Naive thymus-derived CD8-positive, alpha-beta T cell (primary cell): Measurements from ENCODE around the gene ISG15. TPM values are rescaled to one million over a fixed set of nuclear protein-coding genes. Genes with fewer than 3 reads are reported as not detected.
"Not testable (repeated sequence)": the region's sequence is repeated elsewhere in the genome, so short reads cannot be mapped to it uniquely, and the experiment has no call there.

Experiments used
- ATAC-seq, 2 donors: fragments of 150-1000 bp; cut with Tn5 transposase in 1 of 2; sonication (Bioruptor Pico), chemical (Tn5 transposase) in 1 of 2; 1 replicate in 1 of 2; 2 replicates in 1 of 2; pipeline ENCODE4 v1.10.0; 2021; ENCODE audit warnings: mild to moderate bottlenecking in 2 of 2, moderate library complexity in 2 of 2
- POLR2A ChIA-PET: fragments of 350-600 bp; sonication (Branson Sonifier 250); formaldehyde crosslinking; loops from one replicate; lab custom pipeline; 2021; ENCODE audit warnings: antibody characterized with exemption; lab: Charles Lee
- DNase-seq, 10 donors: peaks; one replicate each; pipeline versions ENCODE4 v3.0.0 to v3.0.0-alpha.2; 2020 to 2022
- H3K27ac Mint-ChIP-seq, 10 donors: one replicate each; pipeline ENCODE4 v1.8.0; 2020 to 2022; ENCODE audit warnings: mild to moderate bottlenecking in 10 of 10, mixed read lengths in 10 of 10, moderate library complexity in 4 of 10, inconsistent platforms in 1 of 10
- H3K27me3 Mint-ChIP-seq, 5 donors: one replicate each; pipeline ENCODE4 v1.8.0; 2021 to 2022; ENCODE audit warnings: mixed read lengths in 5 of 5
- H3K36me3 Mint-ChIP-seq, 3 donors: one replicate each; pipeline ENCODE4 v1.8.0; 2020 to 2022; ENCODE audit warnings: mixed read lengths in 3 of 3, mild to moderate bottlenecking in 2 of 3, inconsistent platforms in 1 of 3
- H3K4me1 Mint-ChIP-seq, 4 donors: one replicate each; pipeline ENCODE4 v1.8.0; 2021 to 2022; ENCODE audit warnings: mixed read lengths in 4 of 4
- H3K4me3 Mint-ChIP-seq, 10 donors: one replicate each; pipeline ENCODE4 v1.8.0; 2020 to 2022; ENCODE audit warnings: mild to moderate bottlenecking in 10 of 10, mixed read lengths in 10 of 10, moderate library complexity in 6 of 10, inconsistent platforms in 1 of 10
- H3K9me3 Mint-ChIP-seq, 9 donors: one replicate each; pipeline ENCODE4 v1.8.0; 2020 to 2022; ENCODE audit warnings: mixed read lengths in 9 of 9, mild to moderate bottlenecking in 3 of 9, inconsistent platforms in 1 of 9, moderate library complexity in 1 of 9
- polyA plus RNA-seq, 3 donors: library from polyadenylated mRNA; unstranded; fragments of 300-500 nt; fragmentation: Illumina TruSeq; gene quantifications; one replicate each; pipeline ENCODE4 v1.2.3, GENCODE V29; 2021
- total RNA-seq, 8 experiments: library from RNA in 2 of 8; stranded (reverse) in 2 of 8; gene quantifications; one replicate each; pipeline ENCODE4 v1.2.3 and lab custom pipeline; 2021 to 2026

The ISG15 gene
- total and polyA plus RNA-seq, 5 experiments from 2014 or later: 30.3 to 220 (median 133) TPM

DNA sequence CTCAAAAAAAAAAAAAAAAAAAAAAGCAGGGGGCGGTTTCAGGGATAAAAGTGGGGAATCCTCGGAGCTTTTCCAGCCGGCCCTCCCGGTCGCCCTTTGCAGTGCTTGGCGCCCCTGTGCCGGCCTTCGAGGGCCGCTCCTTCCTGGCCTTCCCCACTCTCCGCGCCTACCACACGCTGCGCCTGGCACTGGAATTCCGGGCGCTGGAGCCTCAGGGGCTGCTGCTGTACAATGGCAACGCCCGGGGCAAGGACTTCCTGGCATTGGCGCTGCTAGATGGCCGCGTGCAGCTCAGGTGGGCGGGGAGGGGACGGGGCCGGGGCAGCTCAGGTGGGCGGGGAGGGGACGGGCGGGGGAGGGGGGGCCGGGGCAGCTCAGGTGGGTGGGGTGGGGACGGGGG lies 35.5 kb downstream of the ISG15 start:
- Mint-ChIP-seq H3K9me3 (no peaks in the 10 kb centered on the region), H3K4me3 (no peak overlapping the region), H3K27me3 (no peaks in the 10 kb centered on the region), H3K36me3 (peaks cover 0 to 4% (median 0%) of the 10 kb centered on the region in 3 donors), H3K4me1 (peaks cover 0 to 4% (median 0%) of the 10 kb centered on the region in 4 donors), H3K27ac (no peak overlapping the region)
- POLR2A ChIA-PET: no interaction called here
- ATAC-seq: no peak
- no peak for DNase-seq

DNA sequence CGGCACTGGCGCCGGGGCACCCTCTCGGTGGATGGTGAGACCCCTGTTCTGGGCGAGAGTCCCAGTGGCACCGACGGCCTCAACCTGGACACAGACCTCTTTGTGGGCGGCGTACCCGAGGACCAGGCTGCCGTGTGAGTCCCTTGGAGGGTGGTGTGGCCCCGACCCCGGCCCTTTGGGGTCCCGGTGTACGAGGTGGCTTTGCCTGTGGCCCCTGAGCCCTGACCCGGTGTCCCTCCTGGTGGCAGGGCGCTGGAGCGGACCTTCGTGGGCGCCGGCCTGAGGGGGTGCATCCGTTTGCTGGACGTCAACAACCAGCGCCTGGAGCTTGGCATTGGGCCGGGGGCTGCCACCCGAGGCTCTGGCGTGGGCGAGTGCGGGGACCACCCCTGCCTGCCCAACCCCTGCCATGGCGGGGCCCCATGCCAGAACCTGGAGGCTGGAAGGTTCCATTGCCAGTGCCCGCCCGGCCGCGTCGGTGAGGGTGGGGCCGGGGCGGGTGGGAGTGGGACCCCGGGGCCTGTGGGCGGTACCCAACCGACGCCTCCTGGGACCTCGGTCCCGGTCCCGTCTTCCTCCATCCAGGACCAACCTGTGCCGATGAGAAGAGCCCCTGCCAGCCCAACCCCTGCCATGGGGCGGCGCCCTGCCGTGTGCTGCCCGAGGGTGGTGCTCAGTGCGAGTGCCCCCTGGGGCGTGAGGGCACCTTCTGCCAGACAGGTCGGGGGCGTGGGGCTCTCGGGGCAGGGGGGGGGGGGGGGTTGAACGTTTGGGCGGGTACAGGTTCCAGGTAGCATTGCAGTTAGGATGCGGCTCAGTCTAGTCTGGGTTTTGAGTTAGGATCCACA lies 36.2 kb downstream of the ISG15 start:
- Mint-ChIP-seq H3K4me1 (peaks cover 0 to 4% (median 0%) of the 10 kb centered on the region in 4 donors), H3K9me3 (no peaks in the 10 kb centered on the region), H3K36me3 (peaks cover 0 to 4% (median 0%) of the 10 kb centered on the region in 3 donors), H3K27me3 (no peaks in the 10 kb centered on the region), H3K27ac (no peak overlapping the region), H3K4me3 (no peak overlapping the region)
- DNase-seq (no peak), ATAC-seq (no peak)
- POLR2A ChIA-PET: no interaction called here

DNA sequence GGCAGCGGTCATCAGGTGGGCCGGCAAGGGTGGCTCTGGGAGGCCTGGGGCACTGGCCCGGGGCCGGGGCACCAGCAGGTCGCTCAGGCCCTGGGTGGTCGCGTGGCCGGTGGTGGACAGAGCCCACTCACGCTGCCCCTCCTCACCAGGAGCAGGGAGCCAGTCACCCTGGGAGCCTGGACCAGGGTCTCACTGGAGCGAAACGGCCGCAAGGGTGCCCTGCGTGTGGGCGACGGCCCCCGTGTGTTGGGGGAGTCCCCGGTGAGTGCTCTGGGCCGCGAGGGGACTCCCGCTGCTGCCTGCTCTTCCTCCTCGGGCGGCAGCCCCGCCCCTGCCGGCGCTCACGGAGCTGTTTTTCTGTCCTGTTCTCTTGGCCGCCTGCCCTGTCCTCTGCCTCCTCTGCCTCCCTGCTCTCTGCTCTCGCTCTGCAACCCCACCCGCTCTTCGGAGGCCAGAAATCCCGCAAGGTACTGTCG lies 37.3 kb downstream of the ISG15 start:
- DNase-seq: no peak
- ATAC-seq: no peak
- Mint-ChIP-seq H3K4me1 (peaks cover 0 to 4% (median 0%) of the 10 kb centered on the region in 4 donors), H3K27ac (no peak overlapping the region), H3K36me3 (peaks cover 0 to 4% (median 0%) of the 10 kb centered on the region in 3 donors), H3K9me3 (no peaks in the 10 kb centered on the region), H3K27me3 (no peaks in the 10 kb centered on the region), H3K4me3 (no peak overlapping the region)
- POLR2A ChIA-PET: no interaction called here

DNA sequence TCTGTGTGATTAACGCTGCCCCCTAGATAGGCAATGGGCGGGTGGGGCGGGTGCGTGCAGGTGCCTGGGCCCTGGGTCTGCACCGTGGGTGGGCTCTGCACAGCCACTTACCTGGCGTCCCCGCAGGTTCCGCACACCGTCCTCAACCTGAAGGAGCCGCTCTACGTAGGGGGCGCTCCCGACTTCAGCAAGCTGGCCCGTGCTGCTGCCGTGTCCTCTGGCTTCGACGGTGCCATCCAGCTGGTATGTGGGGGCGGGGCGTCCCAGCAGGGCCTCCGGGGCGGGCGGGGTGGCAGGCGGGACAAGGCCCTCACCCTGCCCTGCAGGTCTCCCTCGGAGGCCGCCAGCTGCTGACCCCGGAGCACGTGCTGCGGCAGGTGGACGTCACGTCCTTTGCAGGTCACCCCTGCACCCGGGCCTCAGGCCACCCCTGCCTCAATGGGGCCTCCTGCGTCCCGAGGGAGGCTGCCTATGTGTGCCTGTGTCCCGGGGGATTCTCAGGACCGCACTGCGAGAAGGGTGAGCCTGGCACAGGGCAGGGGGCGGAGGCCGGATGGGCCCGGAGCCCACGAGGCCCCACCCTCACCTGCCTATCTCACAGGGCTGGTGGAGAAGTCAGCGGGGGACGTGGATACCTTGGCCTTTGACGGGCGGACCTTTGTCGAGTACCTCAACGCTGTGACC lies 38.0 kb downstream of the ISG15 start:
- H3K27ac Mint-ChIP-seq: no peak overlapping the region
- POLR2A ChIA-PET: no interaction called here
- H3K4me1 Mint-ChIP-seq: peaks cover 0 to 4% (median 0%) of the 10 kb centered on the region in 4 donors
- H3K4me3 Mint-ChIP-seq: no peak overlapping the region
- DNase-seq (no peak), ATAC-seq (no peak)
- no peaks in the 10 kb centered on the region for H3K27me3 Mint-ChIP-seq
- peaks cover 0 to 4% (median 0%) of the 10 kb centered on the region in 3 donors for H3K36me3 Mint-ChIP-seq
- H3K9me3 Mint-ChIP-seq: no peaks in the 10 kb centered on the region

DNA sequence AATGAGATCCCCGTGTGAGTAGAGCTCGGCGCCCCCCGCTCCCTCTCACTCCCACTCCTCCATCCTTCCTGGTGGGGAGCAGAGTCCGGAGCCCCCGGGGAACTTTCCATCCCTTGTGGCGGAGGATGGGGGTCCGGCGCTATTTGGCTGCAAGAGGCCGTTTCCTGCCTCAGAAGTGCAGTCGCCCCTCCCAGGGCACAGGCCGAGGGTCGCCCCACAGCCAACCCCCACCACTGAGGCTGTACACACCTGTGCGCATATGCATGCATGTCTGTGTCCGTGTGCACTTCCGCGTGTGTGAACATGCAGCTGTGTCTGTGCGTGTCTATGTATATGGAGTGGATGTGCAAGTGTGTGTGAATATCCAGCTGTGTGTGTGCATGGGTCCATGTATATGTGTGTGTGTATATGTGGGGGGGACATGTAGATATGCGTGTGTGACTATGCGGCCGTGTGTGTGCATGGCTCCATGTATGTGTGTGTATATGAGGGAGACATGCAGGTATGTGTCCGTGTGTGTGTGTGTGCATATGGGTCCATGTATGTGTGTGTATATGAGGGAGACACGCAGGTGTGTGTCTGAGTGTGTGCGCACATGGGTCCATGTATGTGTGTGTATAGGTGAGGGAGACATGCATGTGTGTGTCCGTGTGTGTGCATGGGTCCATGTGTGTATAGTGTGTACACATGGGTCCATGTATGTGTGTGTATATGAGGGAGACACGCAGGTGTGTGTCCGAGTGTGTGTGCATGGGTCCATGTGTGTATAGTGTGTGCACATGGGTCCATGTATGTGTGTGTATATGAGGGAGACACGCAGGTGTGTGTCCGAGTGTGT lies 38.9 kb downstream of the ISG15 start:
- POLR2A ChIA-PET: interaction anchor here (0.7 kb wide), 1 partner anchor 11 kb away, joined by 3 read pairs; no protein-coding TSS in a partner anchor
- Mint-ChIP-seq H3K27ac (no peak overlapping the region), H3K27me3 (no peaks in the 10 kb centered on the region), H3K36me3 (peaks cover 0 to 2% (median 0%) of the 10 kb centered on the region in 3 donors), H3K4me3 (no peak overlapping the region), H3K9me3 (no peaks in the 10 kb centered on the region), H3K4me1 (peaks cover 0 to 4% (median 0%) of the 10 kb centered on the region in 4 donors)
- DNase-seq (no peak), ATAC-seq (no peak)

DNA sequence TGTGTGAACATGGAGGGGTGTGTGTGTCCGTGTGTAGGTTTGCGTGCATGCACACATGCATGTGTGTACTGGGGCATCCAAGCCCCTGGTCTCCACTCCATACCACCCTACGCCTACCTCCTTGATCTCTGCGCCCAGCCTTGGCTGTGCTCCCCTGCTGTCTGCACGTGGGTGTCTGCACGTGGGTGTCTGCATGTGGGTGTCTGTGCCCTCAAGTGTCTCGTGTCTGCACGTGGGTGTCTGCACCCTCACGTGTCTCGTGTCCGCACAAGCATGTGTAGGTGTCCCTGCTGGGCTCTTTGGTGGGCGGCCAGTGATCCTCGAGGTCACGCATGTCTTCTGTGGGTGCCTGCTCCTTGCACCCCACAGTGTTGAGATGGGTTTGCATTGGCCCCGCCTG lies 39.7 kb downstream of the ISG15 start:
- ATAC-seq (no peak), DNase-seq (no peak)
- Mint-ChIP-seq H3K4me3 (no peak overlapping the region), H3K27me3 (peaks cover 0 to 6% (median under 1%) of the 10 kb centered on the region in 5 donors), H3K27ac (no peak overlapping the region), H3K9me3 (no peaks in the 10 kb centered on the region), H3K36me3 (peaks cover 0 to 2% (median 0%) of the 10 kb centered on the region in 3 donors), H3K4me1 (peaks cover 0 to 4% (median under 1%) of the 10 kb centered on the region in 4 donors)
- POLR2A ChIA-PET: no interaction called here

DNA sequence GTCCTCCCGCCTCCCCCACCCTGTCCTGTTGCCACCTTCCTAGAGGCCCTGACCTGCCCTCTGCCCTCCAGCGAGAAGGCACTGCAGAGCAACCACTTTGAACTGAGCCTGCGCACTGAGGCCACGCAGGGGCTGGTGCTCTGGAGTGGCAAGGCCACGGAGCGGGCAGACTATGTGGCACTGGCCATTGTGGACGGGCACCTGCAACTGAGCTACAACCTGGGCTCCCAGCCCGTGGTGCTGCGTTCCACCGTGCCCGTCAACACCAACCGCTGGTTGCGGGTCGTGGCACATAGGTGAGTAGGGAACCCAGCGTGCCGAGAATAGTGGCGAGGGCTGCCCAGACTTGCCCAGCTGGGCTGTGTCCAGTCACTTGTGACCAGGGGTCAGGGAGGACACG lies 40.4 kb downstream of the ISG15 start:
- Mint-ChIP-seq H3K9me3 (no peaks in the 10 kb centered on the region), H3K27ac (no peak overlapping the region), H3K4me1 (peaks cover 1 to 8% (median 5%) of the 10 kb centered on the region in 4 donors), H3K4me3 (no peak overlapping the region), H3K36me3 (peaks cover 0 to 2% (median 0%) of the 10 kb centered on the region in 3 donors), H3K27me3 (peaks cover 0 to 12% (median 4%) of the 10 kb centered on the region in 5 donors)
- DNase-seq: no peak
- POLR2A ChIA-PET: no interaction called here
- no peak for ATAC-seq

DNA sequence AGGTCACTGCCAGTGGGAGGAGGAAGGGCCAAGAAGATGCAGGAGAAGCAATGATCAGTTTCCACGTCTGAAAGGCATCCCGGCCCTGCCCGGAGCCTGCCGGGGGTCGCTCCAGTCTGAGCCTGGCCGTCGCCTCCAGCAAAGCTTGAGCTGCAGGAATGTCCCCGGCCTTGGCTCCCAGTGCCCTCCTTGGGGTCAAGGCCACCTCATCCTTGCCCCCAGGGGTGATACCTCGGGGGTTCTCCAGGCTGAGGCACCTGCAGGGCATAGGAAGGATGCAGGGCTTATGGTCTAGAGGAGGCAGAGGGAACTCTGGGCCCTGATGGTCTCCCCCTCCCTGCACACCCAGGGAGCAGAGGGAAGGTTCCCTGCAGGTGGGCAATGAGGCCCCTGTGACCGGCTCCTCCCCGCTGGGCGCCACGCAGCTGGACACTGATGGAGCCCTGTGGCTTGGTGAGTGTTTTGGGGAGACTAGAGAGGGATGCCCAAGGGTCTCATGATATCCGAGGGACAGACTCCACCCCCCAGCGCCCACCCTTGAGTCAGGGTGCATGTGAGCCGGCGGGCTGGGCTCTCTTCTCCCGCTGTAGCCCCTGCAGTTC lies 40.9 kb downstream of the ISG15 start:
- H3K9me3 Mint-ChIP-seq: no peaks in the 10 kb centered on the region
- no peak for DNase-seq
- no peak for ATAC-seq
- no peak overlapping the region for H3K27ac Mint-ChIP-seq
- no peak overlapping the region for H3K4me3 Mint-ChIP-seq
- peaks cover 4 to 13% (median 7%) of the 10 kb centered on the region in 4 donors for H3K4me1 Mint-ChIP-seq
- peaks cover 0 to 2% (median 0%) of the 10 kb centered on the region in 3 donors for H3K36me3 Mint-ChIP-seq
- H3K27me3 Mint-ChIP-seq: peaks cover 0 to 15% (median 4%) of the 10 kb centered on the region in 5 donors
- POLR2A ChIA-PET: no interaction called here

DNA sequence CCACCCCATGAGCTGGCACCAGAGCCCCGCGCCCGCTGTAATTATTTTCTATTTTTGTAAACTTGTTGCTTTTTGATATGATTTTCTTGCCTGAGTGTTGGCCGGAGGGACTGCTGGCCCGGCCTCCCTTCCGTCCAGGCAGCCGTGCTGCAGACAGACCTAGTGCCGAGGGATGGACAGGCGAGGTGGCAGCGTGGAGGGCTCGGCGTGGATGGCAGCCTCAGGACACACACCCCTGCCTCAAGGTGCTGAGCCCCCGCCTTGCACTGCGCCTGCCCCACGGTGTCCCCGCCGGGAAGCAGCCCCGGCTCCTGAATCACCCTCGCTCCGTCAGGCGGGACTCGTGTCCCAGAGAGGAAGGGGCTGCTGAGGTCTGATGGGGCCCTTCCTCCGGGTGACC lies 41.7 kb downstream of the ISG15 start:
- Mint-ChIP-seq H3K27ac (no peak overlapping the region), H3K4me3 (no peak overlapping the region), H3K36me3 (peaks cover 0 to 2% (median 0%) of the 10 kb centered on the region in 3 donors), H3K9me3 (no peaks in the 10 kb centered on the region), H3K4me1 (peaks cover 5 to 14% (median 7%) of the 10 kb centered on the region in 4 donors), H3K27me3 (peaks cover 0 to 17% (median 4%) of the 10 kb centered on the region in 5 donors)
- DNase-seq: no peak
- ATAC-seq: no peak
- POLR2A ChIA-PET: no interaction called here

DNA sequence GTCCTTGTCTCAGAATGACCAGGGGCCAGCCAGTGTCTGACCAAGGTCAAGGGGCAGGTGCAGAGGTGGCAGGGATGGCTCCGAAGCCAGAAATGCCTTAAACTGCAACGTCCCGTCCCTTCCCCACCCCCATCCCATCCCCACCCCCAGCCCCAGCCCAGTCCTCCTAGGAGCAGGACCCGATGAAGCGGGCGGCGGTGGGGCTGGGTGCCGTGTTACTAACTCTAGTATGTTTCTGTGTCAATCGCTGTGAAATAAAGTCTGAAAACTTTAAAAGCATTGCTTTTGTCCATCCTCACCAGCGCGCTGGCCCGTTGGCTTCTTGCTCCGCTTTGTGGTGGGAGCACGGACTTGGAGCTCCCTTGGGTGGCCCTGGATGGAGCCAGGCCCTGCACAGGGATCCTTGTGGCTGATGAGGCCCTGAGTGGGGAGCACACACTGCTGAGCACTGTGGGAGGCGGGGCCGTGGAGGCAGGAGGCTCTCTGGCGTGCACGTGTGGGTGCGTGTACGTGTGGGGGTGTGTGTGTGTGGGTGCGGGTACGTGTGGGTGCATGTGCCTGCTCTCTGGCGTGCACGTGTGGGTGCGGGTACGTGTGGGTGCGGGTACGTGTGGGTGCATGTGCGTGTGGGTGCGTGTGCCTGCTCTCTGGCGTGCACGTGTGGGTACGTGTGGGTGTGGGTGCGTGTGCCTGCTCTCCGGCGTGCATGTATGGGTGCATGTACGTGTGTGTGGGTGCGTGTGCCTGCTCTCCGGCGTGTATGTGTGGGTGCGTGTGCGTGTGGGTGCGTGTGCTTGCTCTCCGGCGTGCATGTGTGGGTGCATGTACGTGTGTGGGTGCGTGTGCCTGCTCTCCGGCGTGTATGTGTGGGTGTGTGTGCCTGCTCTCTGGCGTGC lies 42.8 kb downstream of the ISG15 start:
- POLR2A ChIA-PET: interaction anchor here (0.6 kb wide), 1 partner anchor 13 kb away, joined by 3 read pairs; no protein-coding TSS in a partner anchor
- ATAC-seq (no peak), DNase-seq (no peak)
- Mint-ChIP-seq H3K36me3 (peaks cover 0 to 2% (median 0%) of the 10 kb centered on the region in 3 donors), H3K27me3 (peaks cover 0 to 26% (median 9%) of the 10 kb centered on the region in 5 donors), H3K27ac (peak overlapping the region in 1 of 10 donors; percentile 49), H3K4me3 (no peak overlapping the region), H3K4me1 (peaks cover 12 to 21% (median 13%) of the 10 kb centered on the region in 4 donors), H3K9me3 (no peaks in the 10 kb centered on the region)

DNA sequence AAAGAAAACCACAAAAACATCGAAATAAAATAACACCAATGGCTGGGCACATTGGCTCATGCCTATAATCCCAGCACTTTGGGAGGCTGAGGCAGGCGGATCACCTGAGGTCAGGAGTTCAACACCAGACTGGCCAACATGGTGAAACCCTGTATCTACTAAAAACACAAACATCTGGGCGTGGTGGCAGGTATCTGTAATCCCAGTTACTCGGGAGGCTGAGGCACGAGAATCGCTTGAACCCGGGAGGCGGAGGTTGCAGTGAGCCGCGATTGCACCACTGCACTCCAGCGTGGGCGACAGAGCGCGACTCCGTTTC lies 44.4 kb downstream of the ISG15 start:
- H3K36me3 Mint-ChIP-seq, DNase-seq, H3K9me3 Mint-ChIP-seq, ATAC-seq, H3K27ac Mint-ChIP-seq: not testable (repeated sequence)
- peaks cover 0 to 31% (median 9%) of the 10 kb centered on the region in 5 donors for H3K27me3 Mint-ChIP-seq
- H3K4me3 Mint-ChIP-seq: peak overlapping the region in 7 of 10 donors; percentile 12 to 79 (median 32)
- H3K4me1 Mint-ChIP-seq: peaks cover 8 to 22% (median 17%) of the 10 kb centered on the region in 4 donors
- POLR2A ChIA-PET: interaction anchor here (2.3 kb wide), 1 partner anchor 12 kb away, joined by 8 read pairs; no protein-coding TSS in a partner anchor
